Measurements from ENCODE around the gene PLEKHJ1.

- TF ChIP-seq CTCF (IDR thresholded peaks at IDR 0.05) (no peak), POLR2A (IDR thresholded peaks at IDR 0.05) (no peak)
These were observed 39.7 kb upstream of the PLEKHJ1 start for GRCh38 chr19:2275588-2276428.
